Suprapubic skin (tissue), 4 donors: ENCODE results near the gene ZKSCAN4. TPM values are rescaled to one million over a fixed set of nuclear protein-coding genes. Genes with fewer than 3 reads are reported as not detected.

Source experiments
- DNase-seq, 2 donors: peaks; one replicate each; pipeline ENCODE4 v3.0.0-alpha.2; 2019; ENCODE audit warnings: low spot score in 2 of 2
- H3K27ac ChIP-seq: fragments of 200-600 bp; sonication (generic); one replicate; pipeline ENCODE4 v1.5.1; 2019
- H3K27me3 ChIP-seq: fragments of 200-600 bp; sonication (generic); one replicate; pipeline ENCODE4 v1.5.1; 2019
- H3K36me3 ChIP-seq: fragments of 200-600 bp; sonication (generic); one replicate; pipeline ENCODE4 v1.5.1; 2019
- H3K4me1 ChIP-seq: fragments of 200-600 bp; sonication (generic); one replicate; pipeline ENCODE4 v1.5.1; 2019
- H3K4me3 ChIP-seq: fragments of 200-600 bp; sonication (generic); one replicate; pipeline ENCODE4 v1.5.1; 2019; ENCODE audit warnings: mild to moderate bottlenecking
- H3K9me3 ChIP-seq: fragments of 200-600 bp; sonication (generic); one replicate; pipeline ENCODE4 v1.5.1; 2019
- CTCF ChIP-seq, 2 donors: fragments of 200-600 bp in 1 of 2; fragments of 450-650 bp in 1 of 2; sonication (generic) in 1 of 2; IDR thresholded peaks; one replicate each; pipeline ENCODE4 v1.5.1; 2016 to 2019; ENCODE audit warnings: antibody characterized with exemption in 2 of 2, mild to moderate bottlenecking in 1 of 2, moderate library complexity in 1 of 2
- EP300 ChIP-seq: sonication (generic); formaldehyde crosslinking; IDR thresholded peaks from one replicate; pipeline ENCODE4 v1.6.1; 2017; ENCODE audit warnings: antibody characterized with exemption
- POLR2A ChIP-seq, 2 donors: fragments of 450-650 bp; IDR thresholded peaks; one replicate each; pipeline ENCODE4 v1.6.1; 2017; ENCODE audit warnings: antibody characterized with exemption in 2 of 2, mild to moderate bottlenecking in 2 of 2, moderate library complexity in 2 of 2
- POLR2AphosphoS5 ChIP-seq, 3 donors: sonication (generic); formaldehyde crosslinking; IDR thresholded peaks; one replicate each; pipeline ENCODE4 v1.6.1; 2017; ENCODE audit warnings: antibody characterized with exemption in 3 of 3
- WGBS: methylation state at CpG from one replicate; pipeline ENCODE4 v1.1.5; 2018; 5-methylcytosine and 5-hydroxymethylcytosine counted together
- total RNA-seq, 4 donors: library from RNA; depleted of rRNA; stranded (reverse); fragments of >200 nt; gene quantifications; one replicate each; pipeline ENCODE4 v1.1.0, GENCODE V29; 2016

The ZKSCAN4 gene
- total RNA-seq, 4 donors from 2014 or later = 1.2 to 5.0 (median 3.0) TPM

DNA sequence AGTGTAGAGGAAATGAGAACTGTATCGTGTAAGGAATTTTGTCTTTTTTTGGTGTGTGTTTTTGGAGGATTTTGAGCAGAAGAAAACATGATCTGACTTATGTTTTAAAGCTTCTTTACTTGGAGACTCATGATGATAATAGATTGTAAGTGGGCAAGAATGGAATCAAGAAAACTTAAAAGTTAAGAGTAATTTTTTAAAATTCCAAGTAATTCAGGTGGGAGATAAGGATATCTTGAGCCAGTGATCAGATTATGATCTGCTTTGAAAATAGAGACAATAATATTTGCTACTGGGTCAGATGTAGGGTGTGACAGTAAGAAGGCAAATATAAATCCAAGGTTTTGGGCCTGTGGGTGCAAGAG lies 15.6 kb upstream of the ZKSCAN4 start:
- Histone ChIP-seq H3K4me1 (peaks cover 14% of the 10 kb centered on the region), H3K27me3 (no peaks in the 10 kb centered on the region), H3K4me3 (peak overlapping the region; percentile 66), H3K27ac (no peak overlapping the region), H3K9me3 (no peaks in the 10 kb centered on the region), H3K36me3 (peaks cover 10% of the 10 kb centered on the region)
- WGBS = 3% methylated on average over 1 of the region's 1 CpG
- no peak for TF ChIP-seq POLR2A (IDR thresholded peaks at IDR 0.05)
- TF ChIP-seq POLR2AphosphoS5 (IDR thresholded peaks at IDR 0.05) = no peak
- no peak for DNase-seq

- H3K4me1 ChIP-seq = peaks cover 14% of the 10 kb centered on the region
Measured at GRCh38 chr6:28266962-28267694, 15.1 kb upstream of the ZKSCAN4 start, which contains the start of gene ZSCAN26. Gene ZSCAN26 (plus strand): TSS chr6:28267143. CDS start chr6:28271920, 4,777 bp downstream.

GRCh38 chr6:28266563-28266961 lies 14.5 kb upstream of the ZKSCAN4 start:
- Histone ChIP-seq H3K27me3 (peaks cover 6% of the 10 kb centered on the region), H3K4me1 (peaks cover 14% of the 10 kb centered on the region), H3K36me3 (no peaks in the 10 kb centered on the region), H3K4me3 (peak overlapping the region; percentile 66), H3K27ac (peak overlapping the region; percentile 64), H3K9me3 (no peaks in the 10 kb centered on the region)
- DNase-seq = no peak
- 6% methylated on average over 5 of the region's 5 CpGs for WGBS
- TF ChIP-seq POLR2A (IDR thresholded peaks at IDR 0.05) = no peak
- TF ChIP-seq CTCF (IDR thresholded peaks at IDR 0.05) = no peak
- TF ChIP-seq POLR2AphosphoS5 (IDR thresholded peaks at IDR 0.05) = no peak
- no peak for TF ChIP-seq EP300

More at GRCh38 chr6:28266962-28267694, 15.1 kb upstream of the ZKSCAN4 start, which contains the start of gene ZSCAN26:
- Histone ChIP-seq H3K9me3 (no peaks in the 10 kb centered on the region), H3K27me3 (peaks cover 2% of the 10 kb centered on the region), H3K4me3 (peak within 1 kb of the TSS; percentile 66), H3K36me3 (peaks cover 4% of the 10 kb centered on the region), H3K27ac (peak within 1 kb of the TSS; percentile 64)
- DNase-seq = peak; percentile 80 to 86
- WGBS = under 1% methylated on average over 32 of the region's 32 CpGs
- no peak for TF ChIP-seq POLR2A (IDR thresholded peaks at IDR 0.05)
- TF ChIP-seq POLR2AphosphoS5 (IDR thresholded peaks at IDR 0.05) = peak in 2 of 3 donors; percentile 13 to 23

- no peaks in the 10 kb centered on the region for H3K9me3 ChIP-seq
- no peak overlapping the region for H3K27ac ChIP-seq
- H3K4me3 ChIP-seq = no peak overlapping the region
- WGBS = 39% methylated on average over 4 of the region's 4 CpGs
- H3K27me3 ChIP-seq = peaks cover 6% of the 10 kb centered on the region
- DNase-seq = no peak
- TF ChIP-seq EP300 = no peak
- TF ChIP-seq POLR2AphosphoS5 (IDR thresholded peaks at IDR 0.05) = no peak
- no peak for TF ChIP-seq CTCF (IDR thresholded peaks at IDR 0.05)
- TF ChIP-seq POLR2A (IDR thresholded peaks at IDR 0.05) = no peak
- no peaks in the 10 kb centered on the region for H3K36me3 ChIP-seq
- peaks cover 14% of the 10 kb centered on the region for H3K4me1 ChIP-seq
Measured at GRCh38 chr6:28264834-28265401, 12.8 kb upstream of the ZKSCAN4 start.

DNA sequence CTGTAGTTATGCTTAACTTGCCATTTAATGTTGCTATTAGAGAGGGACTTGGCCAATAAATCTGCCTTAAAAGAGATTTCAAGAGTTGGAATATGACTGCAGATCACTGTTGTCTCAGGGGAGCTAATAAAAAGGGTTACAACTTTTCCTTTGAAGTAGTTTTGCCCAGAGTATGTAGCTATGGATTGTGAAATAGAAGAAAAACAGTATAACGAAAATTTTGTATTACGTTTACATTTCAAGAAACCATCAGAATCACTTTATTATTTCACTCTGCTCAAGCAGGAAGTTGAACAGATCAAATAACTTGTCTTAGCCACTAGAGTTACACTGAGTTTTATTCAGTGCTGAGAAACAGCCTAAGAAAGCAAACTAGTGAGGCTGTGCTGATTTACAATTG lies 11.9 kb upstream of the ZKSCAN4 start:
- no peaks in the 10 kb centered on the region for H3K9me3 ChIP-seq
- peaks cover 20% of the 10 kb centered on the region for H3K4me1 ChIP-seq
- TF ChIP-seq CTCF (IDR thresholded peaks at IDR 0.05) (no peak), POLR2AphosphoS5 (IDR thresholded peaks at IDR 0.05) (no peak), EP300 (no peak), POLR2A (IDR thresholded peaks at IDR 0.05) (no peak)
- H3K36me3 ChIP-seq = no peaks in the 10 kb centered on the region
- DNase-seq = no peak
- 39% methylated on average over 2 of the region's 2 CpGs for WGBS
- no peak overlapping the region for H3K4me3 ChIP-seq
- H3K27ac ChIP-seq = no peak overlapping the region
- peaks cover 12% of the 10 kb centered on the region for H3K27me3 ChIP-seq
